ENCODE measurements around the gene CCL7.

CCL7 gene

DNA sequence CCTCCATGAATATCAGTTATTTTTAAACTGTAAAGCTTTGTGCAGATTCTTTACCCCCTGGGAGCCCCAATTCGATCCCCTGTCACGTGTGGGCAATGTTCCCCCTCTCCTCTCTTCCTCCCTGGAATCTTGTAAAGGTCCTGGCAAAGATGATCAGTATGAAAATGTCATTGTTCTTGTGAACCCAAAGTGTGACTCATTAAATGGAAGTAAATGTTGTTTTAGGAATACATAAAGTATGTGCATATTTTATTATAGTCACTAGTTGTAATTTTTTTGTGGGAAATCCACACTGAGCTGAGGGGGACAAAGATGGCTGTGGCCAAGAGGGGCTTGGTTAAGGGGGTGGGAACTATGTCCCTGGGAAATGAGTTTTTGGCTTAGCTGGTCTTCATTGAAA lies 17.9 kb downstream of the CCL7 start:
- H3K27ac ChIP-seq (ENCODE audit: low read length): no peak overlapping the region
- H3K4me3 ChIP-seq (ENCODE audit: low read length in 2 of 2): no peak overlapping the region
- no peaks in the 10 kb centered on the region for H3K36me3 ChIP-seq (ENCODE audit: control insufficient read depth in 2 of 2, insufficient read depth in 2 of 2, low read length in 2 of 2)
- no peak overlapping the region for H3K9ac ChIP-seq (ENCODE audit: low read length in 2 of 2)
- H3K27me3 ChIP-seq (ENCODE audit: control insufficient read depth in 1 of 2, insufficient read depth in 2 of 2, low read length in 2 of 2): peaks cover 0 to 2% of the 10 kb centered on the region in 2 donors
- no peaks in the 10 kb centered on the region for H3K9me3 ChIP-seq (ENCODE audit: control insufficient read depth in 2 of 2, low read length in 2 of 2)
- peaks cover 3% of the 10 kb centered on the region for H3K4me1 ChIP-seq (ENCODE audit: control insufficient read depth, insufficient read depth, low read length)

DNA sequence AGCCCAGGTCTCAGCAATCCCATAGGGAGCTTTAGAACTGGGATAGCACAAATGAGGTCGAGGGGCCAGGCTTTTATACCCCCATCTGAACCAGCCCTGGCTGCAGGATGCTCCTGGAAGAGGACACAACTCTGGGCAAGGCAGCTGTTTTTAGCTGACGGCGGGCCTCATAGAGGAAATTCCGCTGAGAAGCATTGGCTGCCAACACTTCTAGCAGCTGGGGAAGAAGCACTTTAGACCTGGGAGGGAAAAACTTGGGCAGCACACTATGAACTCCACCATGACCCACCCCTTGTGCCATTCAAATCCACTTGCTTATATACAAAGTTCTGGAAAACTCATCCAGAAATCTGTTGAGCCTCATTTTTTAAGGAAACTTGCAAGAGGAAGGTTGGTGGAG lies 20.6 kb downstream of the CCL7 start:
- Histone ChIP-seq H3K4me1 (ENCODE audit: control insufficient read depth, insufficient read depth, low read length) (peaks cover 2% of the 10 kb centered on the region), H3K27ac (ENCODE audit: low read length) (no peak overlapping the region), H3K9me3 (ENCODE audit: control insufficient read depth in 2 of 2, low read length in 2 of 2) (no peaks in the 10 kb centered on the region), H3K9ac (ENCODE audit: low read length in 2 of 2) (no peak overlapping the region), H3K27me3 (ENCODE audit: control insufficient read depth in 1 of 2, insufficient read depth in 2 of 2, low read length in 2 of 2) (peaks cover 0 to 2% of the 10 kb centered on the region in 2 donors), H3K36me3 (ENCODE audit: control insufficient read depth in 2 of 2, insufficient read depth in 2 of 2, low read length in 2 of 2) (no peaks in the 10 kb centered on the region), H3K4me3 (ENCODE audit: low read length in 2 of 2) (no peak overlapping the region)

DNA sequence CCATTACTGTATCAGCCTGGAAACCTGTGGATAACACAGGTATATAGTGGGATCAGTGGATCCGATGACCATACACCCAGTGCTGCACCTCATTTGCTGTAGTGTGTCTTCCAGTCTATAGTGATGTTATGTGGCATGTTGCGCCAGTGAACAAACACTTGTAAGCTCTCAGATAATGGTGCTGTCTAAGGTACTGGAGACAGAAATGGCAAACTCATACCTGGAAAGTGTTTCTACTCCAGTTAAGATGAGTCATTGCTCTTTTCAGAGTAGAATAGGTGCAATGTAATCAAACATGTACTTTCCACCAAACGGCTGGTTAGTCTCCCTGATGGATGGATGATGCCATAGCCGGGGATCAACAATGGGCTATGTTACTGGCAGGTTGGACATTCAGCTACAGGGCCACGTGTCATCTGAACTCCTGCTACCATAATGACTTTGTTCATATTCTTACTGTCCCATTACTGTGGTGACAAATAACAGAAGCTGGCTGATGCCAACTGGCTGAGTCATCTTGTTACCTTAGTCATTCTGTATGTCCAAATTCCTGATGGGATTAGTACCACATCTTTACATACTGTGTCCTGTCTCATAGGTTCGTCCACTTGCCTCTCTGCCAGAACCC lies 21.8 kb downstream of the CCL7 start:
- Histone ChIP-seq H3K36me3 (ENCODE audit: control insufficient read depth in 2 of 2, insufficient read depth in 2 of 2, low read length in 2 of 2) (no peaks in the 10 kb centered on the region), H3K4me1 (ENCODE audit: control insufficient read depth, insufficient read depth, low read length) (no peaks in the 10 kb centered on the region), H3K9ac (ENCODE audit: low read length in 2 of 2) (no peak overlapping the region), H3K27me3 (ENCODE audit: control insufficient read depth in 1 of 2, insufficient read depth in 2 of 2, low read length in 2 of 2) (no peaks in the 10 kb centered on the region), H3K9me3 (ENCODE audit: control insufficient read depth in 2 of 2, low read length in 2 of 2) (no peaks in the 10 kb centered on the region), H3K27ac (ENCODE audit: low read length) (no peak overlapping the region), H3K4me3 (ENCODE audit: low read length in 2 of 2) (no peak overlapping the region)

DNA sequence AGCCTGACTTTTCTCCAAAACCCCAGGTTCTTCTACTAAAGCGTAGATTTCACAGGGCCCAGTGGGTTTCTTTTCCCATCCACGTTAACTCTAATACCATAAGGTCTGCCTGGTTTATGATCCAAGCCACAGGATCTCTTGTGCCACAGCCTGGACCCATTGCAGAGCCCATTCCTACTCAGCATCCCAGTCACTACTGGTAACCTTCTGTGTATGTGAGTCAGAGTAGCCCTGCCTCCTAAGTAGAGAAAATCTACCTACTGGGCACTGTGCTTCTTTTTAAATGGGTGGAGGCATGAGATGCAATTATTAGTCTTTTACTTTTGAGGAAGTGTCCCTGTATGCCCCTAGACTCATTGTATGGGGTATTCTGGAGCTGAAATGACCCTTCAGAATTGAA lies 29.0 kb downstream of the CCL7 start:
- H3K36me3 ChIP-seq (ENCODE audit: control insufficient read depth in 2 of 2, insufficient read depth in 2 of 2, low read length in 2 of 2): no peaks in the 10 kb centered on the region
- no peaks in the 10 kb centered on the region for H3K9me3 ChIP-seq (ENCODE audit: control insufficient read depth in 2 of 2, low read length in 2 of 2)
- no peak overlapping the region for H3K4me3 ChIP-seq (ENCODE audit: low read length in 2 of 2)
- H3K9ac ChIP-seq (ENCODE audit: low read length in 2 of 2): no peak overlapping the region
- H3K4me1 ChIP-seq (ENCODE audit: control insufficient read depth, insufficient read depth, low read length): no peaks in the 10 kb centered on the region
- no peak overlapping the region for H3K27ac ChIP-seq (ENCODE audit: low read length)
- peaks cover 0 to 4% of the 10 kb centered on the region in 2 donors for H3K27me3 ChIP-seq (ENCODE audit: control insufficient read depth in 1 of 2, insufficient read depth in 2 of 2, low read length in 2 of 2)

DNA sequence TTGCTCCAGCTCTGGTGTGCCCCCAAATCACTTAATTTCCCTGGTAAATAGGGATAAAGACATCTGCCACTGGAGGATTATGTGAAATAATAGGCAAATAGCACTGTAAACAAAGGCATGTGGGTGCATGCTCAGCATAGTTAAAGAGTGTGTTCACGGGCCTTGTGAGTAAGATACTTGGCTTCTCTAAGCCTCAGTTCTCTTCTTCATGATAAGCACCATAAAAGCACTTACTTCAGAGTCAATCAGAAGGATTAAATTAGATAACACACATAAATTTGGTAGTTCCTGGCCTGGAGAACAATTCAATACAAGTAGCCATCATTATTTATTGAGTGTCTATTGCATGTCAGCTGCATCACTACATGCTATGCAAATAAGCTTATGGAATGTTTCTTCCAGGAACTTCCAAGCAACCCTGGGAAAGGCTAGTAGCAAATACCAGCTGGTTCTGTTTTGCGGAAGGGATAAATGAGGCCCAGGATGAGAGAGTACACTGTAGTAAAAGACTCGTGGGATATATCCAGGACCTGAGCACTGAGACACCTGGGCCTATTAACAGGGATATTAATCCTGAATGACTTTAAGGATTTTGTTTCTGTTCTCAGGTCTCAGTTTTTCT lies 30.0 kb downstream of the CCL7 start:
- no peak overlapping the region for H3K9ac ChIP-seq (ENCODE audit: low read length in 2 of 2)
- H3K27me3 ChIP-seq (ENCODE audit: control insufficient read depth in 1 of 2, insufficient read depth in 2 of 2, low read length in 2 of 2): peaks cover 0 to 4% of the 10 kb centered on the region in 2 donors
- H3K4me1 ChIP-seq (ENCODE audit: control insufficient read depth, insufficient read depth, low read length): no peaks in the 10 kb centered on the region
- no peak overlapping the region for H3K27ac ChIP-seq (ENCODE audit: low read length)
- no peaks in the 10 kb centered on the region for H3K9me3 ChIP-seq (ENCODE audit: control insufficient read depth in 2 of 2, low read length in 2 of 2)
- H3K36me3 ChIP-seq (ENCODE audit: control insufficient read depth in 2 of 2, insufficient read depth in 2 of 2, low read length in 2 of 2): no peaks in the 10 kb centered on the region
- H3K4me3 ChIP-seq (ENCODE audit: low read length in 2 of 2): no peak overlapping the region

DNA sequence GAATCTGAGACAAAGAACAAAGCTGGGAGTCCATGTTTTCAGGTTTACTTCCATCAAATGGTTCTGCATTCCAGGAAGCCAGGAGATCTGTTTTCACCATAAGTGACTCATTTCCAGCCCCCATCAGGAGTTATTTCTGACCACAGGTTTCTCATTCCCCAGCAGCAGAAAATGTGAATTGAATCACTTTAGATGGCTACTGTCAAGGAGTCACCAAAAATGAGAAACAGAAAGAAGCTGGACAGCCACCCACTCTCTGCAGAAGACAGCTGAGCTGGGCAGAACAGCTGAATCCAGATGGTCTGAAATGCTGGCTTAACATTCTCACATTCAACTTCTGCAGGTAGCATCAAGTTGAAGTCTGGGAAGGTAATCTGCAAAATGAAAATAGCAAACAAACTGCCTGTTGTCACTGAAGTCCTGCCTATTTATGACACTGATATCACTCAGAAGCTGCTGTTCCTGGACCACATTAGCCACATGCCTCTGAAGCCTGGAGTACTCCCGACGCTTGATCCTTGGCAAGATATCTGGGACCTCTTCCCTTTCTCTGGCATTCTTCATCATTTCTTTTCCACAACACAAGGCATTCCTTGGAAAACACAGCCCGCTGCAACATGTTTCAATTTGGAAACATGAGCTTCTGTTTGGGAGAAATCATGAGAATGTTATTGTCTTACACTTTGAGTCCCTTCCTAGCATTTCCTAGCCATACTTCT lies 30.8 kb downstream of the CCL7 start:
- H3K36me3 ChIP-seq (ENCODE audit: control insufficient read depth in 2 of 2, insufficient read depth in 2 of 2, low read length in 2 of 2): no peaks in the 10 kb centered on the region

DNA sequence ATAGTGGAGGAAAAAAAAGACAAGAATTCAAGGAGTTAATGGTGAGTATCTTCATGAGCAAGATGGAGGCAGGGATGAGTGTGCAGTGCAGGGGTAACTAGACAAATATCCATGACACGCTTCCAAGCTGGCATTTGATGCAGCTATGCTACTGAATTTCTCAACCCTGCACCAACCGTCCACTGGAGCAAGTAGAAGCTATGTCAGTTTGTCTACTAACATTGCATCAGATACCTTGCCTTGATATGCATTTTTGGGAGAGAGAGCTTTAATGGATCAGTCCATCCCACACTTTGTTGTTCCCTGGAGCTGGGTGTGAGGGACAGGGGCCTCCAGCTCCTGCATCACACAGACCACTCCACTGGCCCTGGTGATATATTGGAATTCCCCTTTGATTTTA lies 32.0 kb downstream of the CCL7 start:
- Histone ChIP-seq H3K9me3 (ENCODE audit: control insufficient read depth in 2 of 2, low read length in 2 of 2) (no peaks in the 10 kb centered on the region), H3K27ac (ENCODE audit: low read length) (no peak overlapping the region), H3K4me1 (ENCODE audit: control insufficient read depth, insufficient read depth, low read length) (peaks cover 3% of the 10 kb centered on the region), H3K27me3 (ENCODE audit: control insufficient read depth in 1 of 2, insufficient read depth in 2 of 2, low read length in 2 of 2) (peaks cover 0 to 4% of the 10 kb centered on the region in 2 donors), H3K4me3 (ENCODE audit: low read length in 2 of 2) (no peak overlapping the region), H3K36me3 (ENCODE audit: control insufficient read depth in 2 of 2, insufficient read depth in 2 of 2, low read length in 2 of 2) (no peaks in the 10 kb centered on the region), H3K9ac (ENCODE audit: low read length in 2 of 2) (no peak overlapping the region)

More for the DNA sequence above, 30.8 kb downstream of the CCL7 start:
- H3K4me3 ChIP-seq (ENCODE audit: low read length in 2 of 2): no peak overlapping the region
- H3K9ac ChIP-seq (ENCODE audit: low read length in 2 of 2): no peak overlapping the region
- H3K4me1 ChIP-seq (ENCODE audit: control insufficient read depth, insufficient read depth, low read length): no peaks in the 10 kb centered on the region
- H3K9me3 ChIP-seq (ENCODE audit: control insufficient read depth in 2 of 2, low read length in 2 of 2): no peaks in the 10 kb centered on the region
- no peak overlapping the region for H3K27ac ChIP-seq (ENCODE audit: low read length)
- H3K27me3 ChIP-seq (ENCODE audit: control insufficient read depth in 1 of 2, insufficient read depth in 2 of 2, low read length in 2 of 2): peaks cover 0 to 4% of the 10 kb centered on the region in 2 donors

DNA sequence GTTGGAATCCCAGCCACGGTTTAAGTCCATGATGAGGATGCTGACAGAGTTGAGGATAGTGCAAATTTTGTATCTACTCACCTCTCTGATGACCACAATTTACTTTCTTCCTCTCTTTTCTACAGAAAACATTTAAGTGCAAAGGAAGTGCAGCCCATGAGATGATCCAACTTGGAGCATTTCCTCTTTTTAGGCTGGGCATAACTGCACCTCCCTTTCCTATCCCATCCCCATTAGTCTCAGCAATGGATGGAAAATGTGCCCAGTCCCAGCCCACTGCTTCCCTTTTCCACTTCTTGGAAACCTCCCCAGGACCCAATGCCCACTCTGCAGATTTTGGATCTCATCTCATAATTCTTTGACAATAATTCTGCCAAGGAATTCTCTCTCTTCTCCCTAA lies 32.6 kb downstream of the CCL7 start:
- no peak overlapping the region for H3K4me3 ChIP-seq (ENCODE audit: low read length in 2 of 2)
- H3K9me3 ChIP-seq (ENCODE audit: control insufficient read depth in 2 of 2, low read length in 2 of 2): no peaks in the 10 kb centered on the region
- H3K4me1 ChIP-seq (ENCODE audit: control insufficient read depth, insufficient read depth, low read length): peaks cover 3% of the 10 kb centered on the region
- no peak overlapping the region for H3K9ac ChIP-seq (ENCODE audit: low read length in 2 of 2)
- H3K27me3 ChIP-seq (ENCODE audit: control insufficient read depth in 1 of 2, insufficient read depth in 2 of 2, low read length in 2 of 2): peaks cover 0 to 4% of the 10 kb centered on the region in 2 donors
- H3K27ac ChIP-seq (ENCODE audit: low read length): no peak overlapping the region
- H3K36me3 ChIP-seq (ENCODE audit: control insufficient read depth in 2 of 2, insufficient read depth in 2 of 2, low read length in 2 of 2): no peaks in the 10 kb centered on the region

DNA sequence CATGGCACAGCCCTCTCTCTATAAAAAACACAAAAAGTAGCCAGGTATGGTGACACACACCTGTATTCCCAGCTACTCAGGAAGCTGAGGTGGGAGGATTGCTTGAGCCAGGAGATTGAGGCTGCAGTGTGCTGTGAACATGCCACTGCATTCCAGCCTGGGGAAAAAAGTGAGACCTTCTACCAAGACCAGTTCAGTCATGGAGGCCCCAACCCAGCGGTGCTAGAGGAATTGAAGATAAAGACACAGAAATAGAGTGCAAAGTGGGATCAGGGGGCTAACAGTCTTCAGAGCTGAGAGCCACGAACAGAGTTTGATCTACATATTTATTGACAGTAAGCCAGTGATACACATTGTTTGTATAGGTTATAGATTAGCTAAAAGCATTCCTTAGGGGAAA lies 33.6 kb downstream of the CCL7 start:
- H3K4me1 ChIP-seq (ENCODE audit: control insufficient read depth, insufficient read depth, low read length): peaks cover 3% of the 10 kb centered on the region
- H3K9ac ChIP-seq (ENCODE audit: low read length in 2 of 2): no peak overlapping the region
- H3K27me3 ChIP-seq (ENCODE audit: control insufficient read depth in 1 of 2, insufficient read depth in 2 of 2, low read length in 2 of 2): no peaks in the 10 kb centered on the region
- H3K9me3 ChIP-seq (ENCODE audit: control insufficient read depth in 2 of 2, low read length in 2 of 2): no peaks in the 10 kb centered on the region
- H3K27ac ChIP-seq (ENCODE audit: low read length): no peak overlapping the region
- H3K36me3 ChIP-seq (ENCODE audit: control insufficient read depth in 2 of 2, insufficient read depth in 2 of 2, low read length in 2 of 2): no peaks in the 10 kb centered on the region
- no peak overlapping the region for H3K4me3 ChIP-seq (ENCODE audit: low read length in 2 of 2)

DNA sequence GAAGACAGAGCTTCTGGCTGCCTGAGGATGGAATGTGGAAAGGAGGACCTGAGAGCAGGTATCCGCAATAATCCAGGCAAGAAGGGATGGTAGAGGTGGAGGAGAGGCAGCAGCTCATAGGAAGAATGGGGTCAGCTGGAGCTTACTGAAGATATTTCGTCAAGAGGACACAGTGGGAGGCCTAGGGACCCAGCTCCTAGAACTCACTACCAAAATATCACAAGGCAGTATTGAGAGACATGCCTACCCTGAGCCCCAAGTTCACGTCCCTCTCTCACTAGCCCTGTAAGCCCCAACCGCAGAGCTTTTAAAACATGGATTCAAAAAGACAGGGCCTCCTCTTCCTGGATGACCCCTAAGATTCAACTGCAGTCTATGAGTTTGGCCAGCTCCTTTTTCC lies 35.0 kb downstream of the CCL7 start:
- Histone ChIP-seq H3K27ac (ENCODE audit: low read length) (no peak overlapping the region), H3K4me3 (ENCODE audit: low read length in 2 of 2) (no peak overlapping the region), H3K9me3 (ENCODE audit: control insufficient read depth in 2 of 2, low read length in 2 of 2) (no peaks in the 10 kb centered on the region), H3K27me3 (ENCODE audit: control insufficient read depth in 1 of 2, insufficient read depth in 2 of 2, low read length in 2 of 2) (no peaks in the 10 kb centered on the region), H3K4me1 (ENCODE audit: control insufficient read depth, insufficient read depth, low read length) (peaks cover 3% of the 10 kb centered on the region), H3K9ac (ENCODE audit: low read length in 2 of 2) (no peak overlapping the region), H3K36me3 (ENCODE audit: control insufficient read depth in 2 of 2, insufficient read depth in 2 of 2, low read length in 2 of 2) (no peaks in the 10 kb centered on the region)

DNA sequence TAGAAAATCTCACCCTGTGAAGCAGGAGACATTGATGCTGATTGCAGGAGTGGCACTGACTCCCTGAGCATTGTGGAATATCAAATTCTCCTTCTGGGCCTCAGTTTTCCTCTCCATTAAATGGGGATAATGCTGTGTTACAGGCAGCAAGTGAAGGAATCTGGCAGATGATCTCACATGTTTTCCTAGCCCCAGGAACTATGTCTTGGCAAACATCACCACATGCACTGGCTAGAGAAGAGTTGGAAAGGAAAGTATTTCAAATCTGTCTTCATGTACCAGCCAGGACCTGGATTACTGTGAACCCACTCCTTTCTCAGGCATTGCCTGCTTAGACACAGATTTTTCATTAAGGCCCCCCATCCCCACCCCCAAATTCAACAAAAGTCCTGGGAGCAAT lies 35.6 kb downstream of the CCL7 start:
- Histone ChIP-seq H3K9me3 (ENCODE audit: control insufficient read depth in 2 of 2, low read length in 2 of 2) (no peaks in the 10 kb centered on the region), H3K36me3 (ENCODE audit: control insufficient read depth in 2 of 2, insufficient read depth in 2 of 2, low read length in 2 of 2) (no peaks in the 10 kb centered on the region), H3K9ac (ENCODE audit: low read length in 2 of 2) (no peak overlapping the region), H3K27ac (ENCODE audit: low read length) (no peak overlapping the region), H3K4me3 (ENCODE audit: low read length in 2 of 2) (no peak overlapping the region), H3K4me1 (ENCODE audit: control insufficient read depth, insufficient read depth, low read length) (peaks cover 3% of the 10 kb centered on the region), H3K27me3 (ENCODE audit: control insufficient read depth in 1 of 2, insufficient read depth in 2 of 2, low read length in 2 of 2) (no peaks in the 10 kb centered on the region)
